ENCODE data around the gene CKS1B. TPM values are rescaled to one million over a fixed set of nuclear protein-coding genes. Genes with fewer than 3 reads are reported as not detected.

CKS1B gene
- total RNA-seq, 2 experiments from 2014 or later = 197 to 205 TPM

GRCh38 chr1:155005076-155006011 lies 30.9 kb downstream of the CKS1B start:
- intact Hi-C loops (cut with micrococcal nuclease) = loop anchor here (10.0 kb wide), 2 partner anchors 671 to 1351 kb away; partner anchors contain the start of gene SNAPIN
- ChIA-PET CTCF (interaction anchor here (0.8 to 4.2 kb wide), 6 partner anchors 11 to 68 kb away, joined by 3 to 43 read pairs (median 4); partner anchors contain the start of gene FLAD1), POLR2A (interaction anchor here (0.7 to 3.9 kb wide), 5 partner anchors 12 to 679 kb away, joined by 3 to 31 read pairs (median 4); partner anchors contain the start of genes CKS1B and LENEP)
- H3K9me3 Mint-ChIP-seq = no peaks in the 10 kb centered on the region
- H3K27me3 Mint-ChIP-seq = no peaks in the 10 kb centered on the region
- DNase-seq = peak; percentile 51
- H3K4me3 Mint-ChIP-seq = peak overlapping the region; percentile 84
- H3K4me1 Mint-ChIP-seq (ENCODE audit: low read depth) = peaks cover 44% of the 10 kb centered on the region
- H3K36me3 Mint-ChIP-seq = peaks cover 24% of the 10 kb centered on the region
- peak overlapping the region; percentile 99 for H3K27ac Mint-ChIP-seq

- H3K4me3 Mint-ChIP-seq = peak overlapping the region; percentile 84
- peak; percentile 67 for DNase-seq
- POLR2A ChIA-PET = interaction anchor here (0.7 to 3.9 kb wide), 3 partner anchors 11 to 681 kb away, joined by 3 to 31 read pairs (median 4); no protein-coding TSS in a partner anchor
These were observed 32.2 kb downstream of the CKS1B start for GRCh38 chr1:155006601-155007101.

GRCh38 chr1:155007251-155007828 lies 32.9 kb downstream of the CKS1B start:
- no peak for DNase-seq
- Mint-ChIP-seq H3K4me1 (ENCODE audit: low read depth) (peaks cover 59% of the 10 kb centered on the region), H3K27ac (peak overlapping the region; percentile 99), H3K9me3 (no peaks in the 10 kb centered on the region), H3K36me3 (peaks cover 29% of the 10 kb centered on the region), H3K4me3 (peak overlapping the region; percentile 16), H3K27me3 (no peaks in the 10 kb centered on the region)
- intact Hi-C loops (cut with micrococcal nuclease) = loop anchor here (10.0 kb wide), 2 partner anchors 673 to 1353 kb away; partner anchors contain the start of gene SNAPIN
- POLR2A ChIA-PET = interaction anchor here (1.0 to 3.9 kb wide), 3 partner anchors 8 to 32 kb away, joined by 3 to 31 read pairs (median 11); no protein-coding TSS in a partner anchor
- CTCF ChIA-PET = interaction anchor here (0.9 to 4.2 kb wide), 7 partner anchors 8 to 78 kb away, joined by 3 to 43 read pairs (median 4); partner anchors contain the start of genes ADAM15 and PYGO2

More at GRCh38 chr1:155006601-155007101, 32.2 kb downstream of the CKS1B start:
- Mint-ChIP-seq H3K27ac (peak overlapping the region; percentile 99), H3K36me3 (peaks cover 29% of the 10 kb centered on the region), H3K9me3 (no peaks in the 10 kb centered on the region), H3K27me3 (no peaks in the 10 kb centered on the region), H3K4me1 (ENCODE audit: low read depth) (peaks cover 54% of the 10 kb centered on the region)
- intact Hi-C loops (cut with micrococcal nuclease) = loop anchor here (10.0 kb wide), 2 partner anchors 672 to 1352 kb away; partner anchors contain the start of gene SNAPIN
- CTCF ChIA-PET = interaction anchor here (0.6 to 4.2 kb wide), 4 partner anchors 10 to 78 kb away, joined by 3 to 43 read pairs (median 4); partner anchors contain the start of genes ADAM15 and PYGO2

DNA sequence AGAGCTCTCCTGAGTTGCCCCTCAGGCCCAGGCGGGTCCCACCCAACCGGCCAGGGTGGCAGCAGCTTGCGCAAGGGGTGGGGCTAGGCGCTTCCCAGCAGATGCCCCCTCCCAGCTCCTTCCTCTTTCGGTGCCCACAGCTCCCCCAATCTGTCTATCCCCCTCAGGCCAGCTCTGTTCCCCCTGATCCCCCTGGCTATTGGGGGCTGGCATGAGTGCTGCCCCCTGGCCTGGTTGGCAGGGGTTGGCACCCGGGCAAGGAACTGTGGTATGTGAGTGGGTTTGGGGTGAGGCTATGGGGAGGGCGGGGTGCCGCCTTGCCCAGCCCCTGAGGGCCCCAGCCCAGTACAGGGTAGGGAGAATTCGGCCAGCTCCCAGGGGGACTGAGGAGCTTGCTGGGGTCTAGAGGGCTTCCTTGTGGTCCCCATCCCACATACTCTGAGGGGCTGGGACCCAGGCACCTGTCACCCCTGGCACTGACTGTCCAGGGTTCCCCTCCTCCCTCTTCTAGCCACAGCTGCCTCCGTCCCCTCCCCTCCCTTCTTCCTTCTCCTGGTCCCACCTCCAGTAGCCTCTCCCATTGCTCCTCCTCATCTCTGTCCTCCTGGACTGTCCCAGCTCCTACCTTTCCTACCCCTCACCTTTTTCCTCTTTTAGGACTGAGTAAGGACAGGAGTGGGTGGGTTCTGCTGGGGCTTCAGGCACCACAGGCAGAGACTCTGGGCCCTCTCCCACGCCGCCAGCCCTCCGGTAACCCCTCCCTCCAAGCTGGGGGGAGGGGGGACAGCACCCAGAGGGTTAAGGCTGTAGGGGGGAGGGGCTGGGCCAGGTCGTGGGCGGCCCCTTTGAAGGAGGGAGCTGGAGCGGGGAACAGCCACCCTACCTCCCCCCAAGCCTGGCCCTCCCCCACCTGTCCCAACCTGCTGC lies 33.8 kb downstream of the CKS1B start:
- intact Hi-C loops (cut with micrococcal nuclease) = loop anchor here (1.0 to 10.0 kb wide), 3 partner anchors 9 to 1353 kb away; partner anchors contain the start of gene SNAPIN
- no peaks in the 10 kb centered on the region for H3K27me3 Mint-ChIP-seq
- H3K4me3 Mint-ChIP-seq = peak overlapping the region; percentile 97
- peaks cover 33% of the 10 kb centered on the region for H3K36me3 Mint-ChIP-seq
- ChIA-PET CTCF (interaction anchor here (0.9 to 4.2 kb wide), 7 partner anchors 8 to 72 kb away, joined by 3 to 43 read pairs (median 4); partner anchors contain the start of gene ADAM15), POLR2A (interaction anchor here (0.8 to 3.9 kb wide), 4 partner anchors 9 to 47 kb away, joined by 3 to 31 read pairs (median 7); partner anchors contain the start of gene PYGO2)
- no peaks in the 10 kb centered on the region for H3K9me3 Mint-ChIP-seq
- H3K27ac Mint-ChIP-seq = peak overlapping the region; percentile 99
- peak; percentile 89 for DNase-seq
- peaks cover 69% of the 10 kb centered on the region for H3K4me1 Mint-ChIP-seq (ENCODE audit: low read depth)

DNA sequence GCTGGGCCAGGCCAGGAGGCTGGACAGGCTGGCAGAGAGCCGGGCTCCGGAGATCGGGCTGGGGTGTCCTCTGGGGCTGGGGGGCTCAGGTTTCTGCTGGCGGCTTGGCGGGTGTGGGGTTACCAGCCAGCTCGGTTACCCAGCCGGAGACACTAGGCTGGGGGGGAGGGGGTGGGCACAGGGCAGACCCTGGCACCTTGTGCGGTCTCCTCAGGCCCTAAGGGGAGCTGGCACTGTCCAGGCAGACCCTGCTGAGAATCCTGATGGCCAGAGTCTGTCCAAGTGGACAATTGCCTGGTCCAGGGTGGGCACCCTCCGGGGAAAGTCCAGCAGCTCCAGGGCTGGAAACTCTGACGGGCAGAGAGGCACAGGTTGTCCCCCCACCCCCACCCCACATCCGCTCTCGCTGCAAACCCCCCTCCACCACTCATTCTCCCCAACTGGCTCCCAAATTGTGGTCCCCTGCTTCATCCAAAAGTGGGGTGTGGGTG lies 34.8 kb downstream of the CKS1B start:
- peak overlapping the region; percentile 99 for H3K27ac Mint-ChIP-seq
- H3K36me3 Mint-ChIP-seq = peaks cover 37% of the 10 kb centered on the region
- H3K9me3 Mint-ChIP-seq = no peaks in the 10 kb centered on the region
- peaks cover 74% of the 10 kb centered on the region for H3K4me1 Mint-ChIP-seq (ENCODE audit: low read depth)
- DNase-seq = peak; percentile 71
- CTCF ChIA-PET = interaction anchor here (1.6 to 4.2 kb wide), 3 partner anchors 7 to 42 kb away, joined by 4 to 43 read pairs (median 13); partner anchors contain the start of gene ADAM15
- H3K4me3 Mint-ChIP-seq = peak overlapping the region; percentile 97
- intact Hi-C loops (cut with micrococcal nuclease) = loop anchor here (10.0 kb wide), 2 partner anchors 674 to 1354 kb away; partner anchors contain the start of gene SNAPIN
- H3K27me3 Mint-ChIP-seq = no peaks in the 10 kb centered on the region
- POLR2A ChIA-PET = interaction anchor here (0.8 to 3.9 kb wide), 3 partner anchors 8 to 48 kb away, joined by 3 to 31 read pairs (median 4); partner anchors contain the start of gene PYGO2

DNA sequence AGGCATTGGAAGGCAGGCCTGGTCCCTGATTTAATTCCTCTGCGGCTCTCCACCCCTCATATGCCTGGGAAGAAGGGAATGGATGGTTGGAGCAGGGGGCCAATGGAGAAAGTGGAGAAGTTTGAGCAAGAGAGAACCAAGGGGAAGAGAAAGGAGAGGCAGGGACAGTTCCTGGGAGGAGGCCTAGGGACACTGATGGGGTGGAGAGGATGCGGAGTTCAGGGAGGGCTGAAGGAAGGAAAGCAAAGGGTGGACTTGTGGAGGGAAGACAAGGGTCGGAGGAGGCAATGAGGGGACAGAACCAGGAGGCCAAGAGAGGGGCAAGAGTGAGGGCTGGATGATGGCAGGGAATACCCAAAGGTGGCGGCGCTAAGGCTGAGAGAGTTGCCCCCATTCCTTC lies 35.3 kb downstream of the CKS1B start:
- Mint-ChIP-seq H3K4me3 (peak overlapping the region; percentile 97), H3K9me3 (no peaks in the 10 kb centered on the region), H3K36me3 (peaks cover 40% of the 10 kb centered on the region), H3K27ac (peak overlapping the region; percentile 99), H3K4me1 (ENCODE audit: low read depth) (peaks cover 73% of the 10 kb centered on the region), H3K27me3 (no peaks in the 10 kb centered on the region)
- ChIA-PET POLR2A (interaction anchor here (0.7 to 1.5 kb wide), 2 partner anchors 9 to 27 kb away, joined by 3 to 4 read pairs; no protein-coding TSS in a partner anchor), CTCF (interaction anchor here (1.1 to 4.2 kb wide), 5 partner anchors 7 to 82 kb away, joined by 3 to 43 read pairs (median 6); no protein-coding TSS in a partner anchor)
- intact Hi-C loops (cut with micrococcal nuclease) = loop anchor here (1.0 to 10.0 kb wide), 3 partner anchors 7 to 1355 kb away; partner anchors contain the start of genes SNAPIN and ZBTB7B
- DNase-seq = no peak

DNA sequence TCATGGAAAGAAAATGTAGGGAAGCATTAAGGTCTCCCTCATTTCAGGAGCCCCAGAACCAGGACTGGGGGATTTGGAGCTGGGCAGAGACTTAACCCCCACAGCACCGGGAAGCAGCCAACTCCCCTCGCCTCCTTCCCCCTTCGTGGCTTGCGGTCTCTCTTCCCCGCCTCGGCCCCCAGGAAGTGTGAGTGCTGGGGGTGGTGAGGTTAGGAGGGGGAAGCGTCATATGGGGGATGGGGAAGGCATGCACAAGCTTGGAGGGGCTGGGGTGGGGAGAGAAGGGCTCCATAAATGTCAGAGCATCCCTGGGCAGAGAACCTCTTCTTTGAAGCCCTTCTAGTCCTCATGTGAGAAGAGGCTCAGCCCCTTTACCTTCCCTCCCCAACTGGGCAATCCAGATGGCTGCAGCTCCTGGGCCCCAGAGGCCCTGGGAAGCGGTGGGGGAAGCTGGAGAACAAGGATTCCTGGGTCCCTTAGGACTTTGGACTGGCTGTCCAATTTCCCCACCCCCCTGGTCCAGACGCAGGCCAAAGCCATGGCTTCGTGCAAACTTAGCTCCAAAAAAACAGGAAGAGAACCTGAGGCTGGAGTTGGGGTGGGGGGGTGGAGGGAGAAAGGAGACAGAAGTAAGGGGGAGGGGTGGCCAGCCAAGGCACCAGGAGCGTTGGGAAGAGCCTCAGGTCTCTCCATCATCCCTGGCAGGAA lies 35.9 kb downstream of the CKS1B start:
- Mint-ChIP-seq H3K27me3 (no peaks in the 10 kb centered on the region), H3K4me3 (peak overlapping the region; percentile 97), H3K36me3 (peaks cover 41% of the 10 kb centered on the region), H3K4me1 (ENCODE audit: low read depth) (peaks cover 73% of the 10 kb centered on the region), H3K27ac (peak overlapping the region; percentile 99), H3K9me3 (no peaks in the 10 kb centered on the region)
- intact Hi-C loops (cut with micrococcal nuclease) = loop anchor here (1.0 kb wide), 1 partner anchor 8 kb away; the partner anchor contains the start of gene ZBTB7B
- ChIA-PET CTCF (interaction anchor here (0.8 to 1.7 kb wide), 5 partner anchors 10 to 163 kb away, joined by 3 to 6 read pairs (median 3); partner anchors contain the start of gene KRTCAP2), POLR2A (interaction anchor here (0.7 to 1.8 kb wide), 3 partner anchors 9 to 28 kb away, joined by 3 to 11 read pairs (median 4); no protein-coding TSS in a partner anchor)
- peak; percentile 64 for DNase-seq

- DNase-seq = no peak
- H3K9me3 Mint-ChIP-seq = no peaks in the 10 kb centered on the region
- H3K4me3 Mint-ChIP-seq = peak overlapping the region; percentile 97
- CTCF ChIA-PET = interaction anchor here (1.0 to 1.7 kb wide), 4 partner anchors 11 to 80 kb away, joined by 3 to 6 read pairs (median 4); no protein-coding TSS in a partner anchor
- H3K27me3 Mint-ChIP-seq = no peaks in the 10 kb centered on the region
- H3K27ac Mint-ChIP-seq = peak overlapping the region; percentile 99
- POLR2A ChIA-PET = interaction anchor here (0.5 to 1.8 kb wide), 2 partner anchors 11 to 18 kb away, joined by 5 to 11 read pairs; no protein-coding TSS in a partner anchor
- intact Hi-C loops (cut with micrococcal nuclease) = no loop called here
- H3K4me1 Mint-ChIP-seq (ENCODE audit: low read depth) = peaks cover 73% of the 10 kb centered on the region
- peaks cover 47% of the 10 kb centered on the region for H3K36me3 Mint-ChIP-seq
These were observed 36.5 kb downstream of the CKS1B start for GRCh38 chr1:155011004-155011416.

DNA sequence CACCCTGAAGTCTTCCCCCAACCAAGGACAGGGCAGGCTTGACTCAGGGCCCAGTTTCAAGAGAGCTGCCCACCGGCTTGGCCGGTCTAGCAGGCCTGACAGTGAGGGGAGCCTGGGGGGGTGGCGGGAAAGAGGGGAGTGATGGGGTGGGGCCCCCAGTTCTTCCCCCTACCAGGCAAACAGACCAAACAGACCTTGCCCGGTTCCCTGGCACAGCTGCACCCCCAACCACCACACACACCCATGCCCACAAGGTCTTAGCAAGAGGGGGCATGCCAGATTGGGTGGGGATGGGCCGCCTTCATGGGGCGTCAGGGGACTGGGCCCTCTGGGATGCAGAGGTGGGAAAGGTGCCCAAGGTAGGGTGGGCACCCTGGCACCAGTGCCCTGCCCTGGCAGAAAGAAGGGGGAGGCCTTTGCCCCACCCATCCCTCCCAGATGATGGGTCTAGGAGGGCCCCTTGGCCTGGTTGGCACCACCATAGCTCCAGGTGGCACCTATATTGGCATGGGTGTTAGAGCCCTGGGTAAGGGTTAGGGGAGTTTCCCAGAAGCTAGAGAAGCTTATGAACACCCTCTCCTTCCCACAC lies 37.0 kb downstream of the CKS1B start:
- peaks cover 52% of the 10 kb centered on the region for H3K36me3 Mint-ChIP-seq
- H3K9me3 Mint-ChIP-seq = no peaks in the 10 kb centered on the region
- no peak for DNase-seq
- ChIA-PET POLR2A (interaction anchor here (0.5 to 1.8 kb wide), 2 partner anchors 12 to 19 kb away, joined by 5 to 11 read pairs; no protein-coding TSS in a partner anchor), CTCF (interaction anchor here (1.0 to 9.8 kb wide), 6 partner anchors 14 to 74 kb away, joined by 3 to 144 read pairs (median 4); partner anchors contain the start of genes LENEP and PYGO2)
- H3K4me3 Mint-ChIP-seq = peak overlapping the region; percentile 97
- H3K4me1 Mint-ChIP-seq (ENCODE audit: low read depth) = peaks cover 73% of the 10 kb centered on the region
- H3K27ac Mint-ChIP-seq = peak overlapping the region; percentile 99
- intact Hi-C loops (cut with micrococcal nuclease) = no loop called here
- H3K27me3 Mint-ChIP-seq = no peaks in the 10 kb centered on the region

Measured in activated CD4-positive, alpha-beta memory T cell treated with anti-CD3 and anti-CD28 coated beads for 36 hours (primary cell).